Bronchial epithelial cell (primary cell): ENCODE data around the gene DRD2. TPM values are rescaled to one million over a fixed set of nuclear protein-coding genes. Genes with fewer than 3 reads are reported as not detected.
A peak's percentile ranks its signal among the peaks of the same experiment; 100 is the strongest.

Experiments
- DNase-seq: peaks from one replicate; pipeline ENCODE4 v3.0.0-alpha.2; 2010; ENCODE audit warnings: low read depth
- FAIRE-seq: peaks from 2 replicates; lab custom pipeline; 2011; peaks lifted over from hg19 to GRCh38; lab: Jason Lieb, UNC
- H3K27me3 ChIP-seq: 2 replicates; pipeline ENCODE4 v1.5.1; 2011; ENCODE audit warnings: low read length; ENCODE audit not compliant: control insufficient read depth, insufficient read depth
- H3K36me3 ChIP-seq: 2 replicates; pipeline ENCODE4 v1.5.1; 2011; ENCODE audit warnings: low read length; ENCODE audit not compliant: control insufficient read depth, insufficient read depth
- H3K4me3 ChIP-seq: 2 replicates; pipeline ENCODE4 v1.5.1; 2011; ENCODE audit warnings: mild to moderate bottlenecking, low read depth, low read length, control low read depth
- total RNA-seq: library from RNA; depleted of rRNA; stranded (reverse); fragments of >200 nt; gene quantifications from 2 replicates; pipeline ENCODE4 v1.2.1, GENCODE V29; 2014
- TF ChIP-seq, protein P1 (sequence below): IDR thresholded peaks from 2 replicates; pipeline ENCODE4 v1.5.1; 2011; ENCODE audit warnings: mild to moderate bottlenecking, moderate library complexity, low read length, control low read depth, inconsistent platforms; ENCODE audit not compliant: insufficient read depth, severe bottlenecking

Gene DRD2
- total RNA-seq, 1 donor from 2014 or later, result not detected

DNA sequence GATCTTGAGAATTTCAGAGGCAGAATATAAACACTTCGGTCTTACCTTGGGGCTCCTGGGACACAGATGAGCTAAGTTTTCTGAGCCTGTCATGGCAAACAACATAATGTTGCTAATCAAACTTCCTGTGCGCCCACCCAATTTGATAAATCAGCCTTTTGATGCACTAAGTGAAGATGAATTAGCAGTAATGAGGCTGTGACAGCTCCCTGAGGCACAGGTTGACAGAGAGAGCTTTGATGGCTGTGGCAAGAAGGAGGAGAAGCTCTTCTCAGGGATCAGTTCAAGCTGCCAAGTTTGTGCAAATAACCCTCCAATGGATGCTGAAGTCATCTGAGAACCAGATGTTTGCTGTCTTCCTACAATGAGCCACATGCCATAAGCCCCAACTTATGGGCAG is 34.4 kb downstream of the DRD2 start:
- DNase-seq (no peak), FAIRE-seq (peak; percentile 58)
- Histone ChIP-seq H3K36me3 (no peaks in the 10 kb centered on the region), H3K4me3 (no peak overlapping the region), H3K27me3 (peaks cover 2% of the 10 kb centered on the region)
- TF ChIP-seq, protein P1, sequence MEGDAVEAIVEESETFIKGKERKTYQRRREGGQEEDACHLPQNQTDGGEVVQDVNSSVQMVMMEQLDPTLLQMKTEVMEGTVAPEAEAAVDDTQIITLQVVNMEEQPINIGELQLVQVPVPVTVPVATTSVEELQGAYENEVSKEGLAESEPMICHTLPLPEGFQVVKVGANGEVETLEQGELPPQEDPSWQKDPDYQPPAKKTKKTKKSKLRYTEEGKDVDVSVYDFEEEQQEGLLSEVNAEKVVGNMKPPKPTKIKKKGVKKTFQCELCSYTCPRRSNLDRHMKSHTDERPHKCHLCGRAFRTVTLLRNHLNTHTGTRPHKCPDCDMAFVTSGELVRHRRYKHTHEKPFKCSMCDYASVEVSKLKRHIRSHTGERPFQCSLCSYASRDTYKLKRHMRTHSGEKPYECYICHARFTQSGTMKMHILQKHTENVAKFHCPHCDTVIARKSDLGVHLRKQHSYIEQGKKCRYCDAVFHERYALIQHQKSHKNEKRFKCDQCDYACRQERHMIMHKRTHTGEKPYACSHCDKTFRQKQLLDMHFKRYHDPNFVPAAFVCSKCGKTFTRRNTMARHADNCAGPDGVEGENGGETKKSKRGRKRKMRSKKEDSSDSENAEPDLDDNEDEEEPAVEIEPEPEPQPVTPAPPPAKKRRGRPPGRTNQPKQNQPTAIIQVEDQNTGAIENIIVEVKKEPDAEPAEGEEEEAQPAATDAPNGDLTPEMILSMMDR, result no peak

DNA sequence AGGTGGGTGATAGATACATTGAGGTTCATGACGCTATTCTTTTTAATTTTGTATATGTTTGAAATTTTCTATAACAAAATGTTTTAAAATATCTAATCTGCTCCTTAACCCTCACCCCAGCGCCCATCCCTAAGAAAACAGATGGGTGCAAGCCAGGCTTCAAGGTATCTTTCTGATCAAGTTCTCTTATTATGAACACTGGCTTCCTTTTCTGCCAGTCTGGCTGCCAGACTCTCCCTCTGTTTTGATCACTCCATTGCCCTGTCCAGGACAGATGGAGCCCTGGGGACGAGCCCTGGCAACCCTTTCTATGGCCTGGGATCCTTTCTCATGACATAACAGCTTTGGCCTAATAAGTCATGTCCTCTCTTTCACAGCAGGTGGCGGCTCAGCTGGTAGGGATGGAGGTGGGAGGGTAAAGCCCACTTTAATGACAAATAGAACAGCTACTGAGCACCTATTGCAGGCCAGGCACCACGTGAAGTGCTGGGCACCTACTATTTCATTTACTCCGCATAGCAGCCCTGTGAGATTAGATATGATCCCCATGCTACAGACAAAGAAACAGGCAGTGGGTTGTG is 38.4 kb downstream of the DRD2 start:
- TF ChIP-seq, protein P1, result no peak
- H3K36me3 ChIP-seq, result no peaks in the 10 kb centered on the region
- H3K27me3 ChIP-seq, result peaks cover 2% of the 10 kb centered on the region
- H3K4me3 ChIP-seq, result no peak overlapping the region
- no peak for FAIRE-seq
- DNase-seq, result no peak

DNA sequence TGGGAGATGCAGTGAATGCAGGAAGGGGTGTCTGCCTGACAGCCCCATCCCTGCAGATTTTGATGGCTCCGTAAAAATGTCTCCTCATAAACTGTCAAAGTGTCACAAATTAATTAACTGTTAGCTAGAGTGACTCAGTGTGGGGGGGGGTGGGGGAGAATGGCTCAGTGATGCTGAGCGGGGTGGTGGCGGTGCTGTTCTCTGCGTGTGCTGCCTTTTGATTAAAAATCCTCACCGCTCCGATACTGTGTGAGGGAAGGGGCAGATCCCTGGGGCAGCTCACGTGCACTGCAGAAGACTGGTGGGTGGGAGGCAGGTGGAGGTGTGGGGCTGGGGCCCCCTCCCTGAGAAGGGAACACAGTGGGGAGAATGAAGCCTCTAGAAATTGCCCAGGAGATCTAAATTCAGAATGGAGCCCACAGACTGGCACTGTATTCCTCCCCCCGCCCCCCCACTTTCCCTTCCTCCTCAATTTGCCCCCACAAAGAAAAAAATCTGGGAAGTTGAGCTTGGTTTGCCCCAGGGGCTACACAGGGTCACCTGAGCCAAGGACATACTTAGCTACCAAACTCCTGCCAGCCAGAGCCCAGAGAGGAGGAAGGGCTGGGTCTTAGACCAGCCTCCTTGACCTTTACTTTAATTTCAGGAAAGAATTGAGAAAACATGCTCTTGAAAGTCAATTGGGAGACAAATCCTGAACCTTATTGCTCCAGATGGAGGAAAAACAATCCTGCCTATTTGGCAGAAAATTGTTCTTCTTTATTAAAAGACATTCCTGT is 39.8 kb downstream of the DRD2 start:
- H3K27me3 ChIP-seq, result no peaks in the 10 kb centered on the region
- no peak overlapping the region for H3K4me3 ChIP-seq
- DNase-seq, result no peak
- FAIRE-seq, result no peak
- TF ChIP-seq, protein P1, result no peak
- no peaks in the 10 kb centered on the region for H3K36me3 ChIP-seq

DNA sequence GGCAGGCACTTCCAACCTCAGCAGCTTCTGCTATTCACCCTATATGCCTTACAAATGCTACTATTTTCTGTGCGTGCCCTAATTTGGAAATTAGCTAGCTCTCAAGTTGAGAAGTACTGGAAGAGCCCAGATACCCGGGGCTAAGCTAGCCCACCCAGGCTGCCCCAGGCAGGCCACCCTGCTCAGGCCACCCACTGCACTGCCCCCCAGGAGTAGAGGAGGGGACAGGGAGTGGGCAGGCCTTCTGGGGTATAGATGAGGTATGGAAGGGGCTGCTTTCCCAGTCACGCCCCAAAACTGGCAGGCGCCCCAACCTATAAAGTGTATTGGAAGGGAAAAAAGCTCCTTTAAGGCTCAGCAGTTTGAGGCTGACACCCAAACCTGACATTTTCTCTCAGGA is 43.5 kb downstream of the DRD2 start:
- DNase-seq (no peak), FAIRE-seq (no peak)
- H3K4me3 ChIP-seq, result no peak overlapping the region
- no peaks in the 10 kb centered on the region for H3K36me3 ChIP-seq
- no peaks in the 10 kb centered on the region for H3K27me3 ChIP-seq
- TF ChIP-seq, protein P1, result no peak

DNA sequence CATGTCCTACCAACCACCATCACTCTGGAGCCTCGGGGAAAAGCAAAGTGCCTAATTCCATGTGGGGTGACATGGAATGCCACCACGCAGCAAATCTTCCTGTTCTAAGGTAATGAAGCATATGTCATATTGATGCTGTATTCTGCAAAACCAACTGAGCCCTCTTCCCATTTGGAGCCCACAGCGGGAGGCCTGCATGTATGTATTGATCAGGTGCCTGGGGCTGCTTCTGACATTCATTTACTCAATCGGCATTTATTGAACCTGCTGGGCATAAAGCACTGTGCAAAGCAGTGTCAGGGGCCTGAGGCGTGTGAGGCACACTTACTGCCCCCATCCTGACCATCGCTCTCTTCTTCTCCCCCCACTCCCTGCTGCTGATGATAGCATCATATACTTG is 48.5 kb downstream of the DRD2 start:
- Histone ChIP-seq H3K27me3 (no peaks in the 10 kb centered on the region), H3K36me3 (no peaks in the 10 kb centered on the region), H3K4me3 (no peak overlapping the region)
- TF ChIP-seq, protein P1, result no peak
- FAIRE-seq (no peak), DNase-seq (no peak)
